Measurements from ENCODE around the gene RIMS4.
"Not testable (repeated sequence)": the region's sequence is repeated elsewhere in the genome, so short reads cannot be mapped to it uniquely, and the experiment has no call there.

The RIMS4 gene

DNA sequence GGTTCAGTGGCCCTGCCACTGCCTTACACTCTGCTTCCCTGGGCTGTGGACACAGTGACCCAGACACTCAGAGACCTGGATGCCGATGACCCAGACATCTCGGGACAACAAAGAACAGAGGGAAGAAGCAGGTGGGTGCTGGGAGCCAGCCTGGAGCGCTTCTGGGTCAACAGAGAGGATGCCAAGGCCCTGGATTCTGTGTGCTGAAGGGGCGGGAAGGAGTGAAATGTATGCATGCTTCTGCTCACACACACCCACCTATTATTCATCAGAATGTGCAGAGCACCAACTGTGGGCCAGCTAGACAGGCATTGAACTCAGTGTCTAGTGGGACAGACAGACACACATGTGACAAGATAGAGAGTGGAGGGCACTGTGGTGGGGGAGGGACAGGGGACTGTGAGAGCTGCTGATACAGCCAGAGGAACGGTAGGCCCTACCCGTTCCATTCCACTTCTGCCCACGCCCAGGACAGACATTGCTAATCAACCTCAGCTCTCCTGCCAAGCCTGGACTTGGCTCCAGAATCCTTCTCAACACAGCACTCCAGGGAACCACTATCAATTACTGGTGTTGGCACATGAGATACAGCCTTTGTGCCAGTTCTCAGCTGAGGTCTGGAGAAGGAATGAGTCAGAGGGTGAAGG lies 44.5 kb downstream of the RIMS4 start:
- H3K9ac ChIP-seq (ENCODE audit: low read length), result no peak overlapping the region
- no peaks in the 10 kb centered on the region for H3F3A ChIP-seq (ENCODE audit: insufficient read depth, low read length)
- H3K4me3 ChIP-seq (ENCODE audit: low read length), result no peak overlapping the region
- H3K4me2 ChIP-seq (ENCODE audit: low read depth, low read length), result no peak overlapping the region
- no peaks in the 10 kb centered on the region for H3K79me2 ChIP-seq (ENCODE audit: low read length)
- no peaks in the 10 kb centered on the region for H4K20me1 ChIP-seq (ENCODE audit: insufficient read depth, low read length)
- no peaks in the 10 kb centered on the region for H3K4me1 ChIP-seq (ENCODE audit: low read length)
- no peak overlapping the region for H3K27ac ChIP-seq (ENCODE audit: low read length)
- H3K27me3 ChIP-seq (replicated peaks; ENCODE audit: insufficient read depth, low read length), result peaks cover 72% of the 10 kb centered on the region
- H2AFZ ChIP-seq (ENCODE audit: low read length), result no peak overlapping the region
- H3K9me2 ChIP-seq (replicated peaks; ENCODE audit: insufficient read depth, low read length), result no peaks in the 10 kb centered on the region
- TF ChIP-seq EZH2phosphoT487 (IDR thresholded peaks at IDR 0.05; ENCODE audit: low read length) (no peak), EZH2 (optimal IDR thresholded peaks at IDR 0.05; ENCODE audit: low read depth, low read length) (no peak)
- TF ChIP-seq, protein P1, sequence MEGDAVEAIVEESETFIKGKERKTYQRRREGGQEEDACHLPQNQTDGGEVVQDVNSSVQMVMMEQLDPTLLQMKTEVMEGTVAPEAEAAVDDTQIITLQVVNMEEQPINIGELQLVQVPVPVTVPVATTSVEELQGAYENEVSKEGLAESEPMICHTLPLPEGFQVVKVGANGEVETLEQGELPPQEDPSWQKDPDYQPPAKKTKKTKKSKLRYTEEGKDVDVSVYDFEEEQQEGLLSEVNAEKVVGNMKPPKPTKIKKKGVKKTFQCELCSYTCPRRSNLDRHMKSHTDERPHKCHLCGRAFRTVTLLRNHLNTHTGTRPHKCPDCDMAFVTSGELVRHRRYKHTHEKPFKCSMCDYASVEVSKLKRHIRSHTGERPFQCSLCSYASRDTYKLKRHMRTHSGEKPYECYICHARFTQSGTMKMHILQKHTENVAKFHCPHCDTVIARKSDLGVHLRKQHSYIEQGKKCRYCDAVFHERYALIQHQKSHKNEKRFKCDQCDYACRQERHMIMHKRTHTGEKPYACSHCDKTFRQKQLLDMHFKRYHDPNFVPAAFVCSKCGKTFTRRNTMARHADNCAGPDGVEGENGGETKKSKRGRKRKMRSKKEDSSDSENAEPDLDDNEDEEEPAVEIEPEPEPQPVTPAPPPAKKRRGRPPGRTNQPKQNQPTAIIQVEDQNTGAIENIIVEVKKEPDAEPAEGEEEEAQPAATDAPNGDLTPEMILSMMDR (IDR thresholded peaks at IDR 0.05; ENCODE audit: low read length), result no peak
- DNase-seq, result no peak
- H3K9me3 ChIP-seq (replicated peaks; ENCODE audit: insufficient read depth, low read length), result no peaks in the 10 kb centered on the region
- H3K36me3 ChIP-seq (replicated peaks; ENCODE audit: insufficient read depth, low read length), result no peaks in the 10 kb centered on the region

DNA sequence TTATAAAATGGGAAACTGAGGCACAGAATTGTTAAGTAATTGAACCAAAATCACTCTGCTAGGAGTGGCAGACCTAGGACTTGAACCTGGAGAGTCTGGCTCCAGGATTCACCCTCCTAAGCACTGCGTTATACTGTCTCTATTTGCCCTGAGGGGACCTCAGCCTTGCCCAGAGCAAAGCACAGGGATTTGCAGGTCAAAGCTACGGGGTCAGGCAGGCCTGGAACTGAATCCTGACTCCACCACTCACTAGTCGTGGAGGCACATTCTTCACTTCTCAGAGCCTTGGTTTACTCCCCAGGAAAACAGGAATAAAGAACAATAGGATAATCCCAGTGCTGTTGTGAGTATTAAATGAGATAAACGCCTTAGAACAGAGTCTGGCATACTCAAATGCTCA lies 45.3 kb downstream of the RIMS4 start:
- Histone ChIP-seq H4K20me1 (ENCODE audit: insufficient read depth, low read length) (no peaks in the 10 kb centered on the region), H3K9ac (ENCODE audit: low read length) (no peak overlapping the region), H3K9me2 (replicated peaks; ENCODE audit: insufficient read depth, low read length) (no peaks in the 10 kb centered on the region), H3K79me2 (ENCODE audit: low read length) (no peaks in the 10 kb centered on the region), H3K4me2 (ENCODE audit: low read depth, low read length) (no peak overlapping the region), H3K9me3 (replicated peaks; ENCODE audit: insufficient read depth, low read length) (no peaks in the 10 kb centered on the region), H3K4me3 (ENCODE audit: low read length) (no peak overlapping the region), H3K36me3 (replicated peaks; ENCODE audit: insufficient read depth, low read length) (no peaks in the 10 kb centered on the region), H2AFZ (ENCODE audit: low read length) (no peak overlapping the region), H3K4me1 (ENCODE audit: low read length) (no peaks in the 10 kb centered on the region), H3K27ac (ENCODE audit: low read length) (no peak overlapping the region), H3F3A (ENCODE audit: insufficient read depth, low read length) (no peaks in the 10 kb centered on the region), H3K27me3 (replicated peaks; ENCODE audit: insufficient read depth, low read length) (peaks cover 71% of the 10 kb centered on the region)
- no peak for DNase-seq
- TF ChIP-seq EZH2 (optimal IDR thresholded peaks at IDR 0.05; ENCODE audit: low read depth, low read length) (no peak), EZH2phosphoT487 (IDR thresholded peaks at IDR 0.05; ENCODE audit: low read length) (no peak)
- TF ChIP-seq, protein P1 (IDR thresholded peaks at IDR 0.05; ENCODE audit: low read length), result no peak

DNA sequence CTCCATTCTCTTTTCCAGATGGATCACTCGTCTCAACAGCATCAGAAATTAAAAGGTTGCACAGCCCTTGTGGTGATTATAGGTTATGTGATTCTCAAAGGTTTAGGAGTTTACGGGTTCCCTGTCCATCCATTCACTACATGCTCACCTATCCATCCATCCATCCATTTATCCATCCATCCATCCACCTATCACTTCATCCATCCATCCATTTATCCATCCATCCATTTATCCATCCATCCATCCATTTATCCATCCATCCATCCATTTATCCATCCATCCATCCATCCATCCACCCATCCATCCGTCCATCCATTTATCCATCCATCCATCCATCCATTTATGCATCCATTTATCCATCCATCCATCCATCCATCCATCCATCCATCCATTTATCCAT lies 46.5 kb downstream of the RIMS4 start:
- H3K4me1 ChIP-seq (ENCODE audit: low read length); H3K9me2 ChIP-seq (replicated peaks; ENCODE audit: insufficient read depth, low read length); H3F3A ChIP-seq (ENCODE audit: insufficient read depth, low read length); H3K36me3 ChIP-seq (replicated peaks; ENCODE audit: insufficient read depth, low read length); H2AFZ ChIP-seq (ENCODE audit: low read length); H3K79me2 ChIP-seq (ENCODE audit: low read length); H3K4me3 ChIP-seq (ENCODE audit: low read length); H3K9ac ChIP-seq (ENCODE audit: low read length); H3K4me2 ChIP-seq (ENCODE audit: low read depth, low read length); H4K20me1 ChIP-seq (ENCODE audit: insufficient read depth, low read length); H3K27ac ChIP-seq (ENCODE audit: low read length); H3K9me3 ChIP-seq (replicated peaks; ENCODE audit: insufficient read depth, low read length); DNase-seq: not testable (repeated sequence)
- peaks cover 71% of the 10 kb centered on the region for H3K27me3 ChIP-seq (replicated peaks; ENCODE audit: insufficient read depth, low read length)

DNA sequence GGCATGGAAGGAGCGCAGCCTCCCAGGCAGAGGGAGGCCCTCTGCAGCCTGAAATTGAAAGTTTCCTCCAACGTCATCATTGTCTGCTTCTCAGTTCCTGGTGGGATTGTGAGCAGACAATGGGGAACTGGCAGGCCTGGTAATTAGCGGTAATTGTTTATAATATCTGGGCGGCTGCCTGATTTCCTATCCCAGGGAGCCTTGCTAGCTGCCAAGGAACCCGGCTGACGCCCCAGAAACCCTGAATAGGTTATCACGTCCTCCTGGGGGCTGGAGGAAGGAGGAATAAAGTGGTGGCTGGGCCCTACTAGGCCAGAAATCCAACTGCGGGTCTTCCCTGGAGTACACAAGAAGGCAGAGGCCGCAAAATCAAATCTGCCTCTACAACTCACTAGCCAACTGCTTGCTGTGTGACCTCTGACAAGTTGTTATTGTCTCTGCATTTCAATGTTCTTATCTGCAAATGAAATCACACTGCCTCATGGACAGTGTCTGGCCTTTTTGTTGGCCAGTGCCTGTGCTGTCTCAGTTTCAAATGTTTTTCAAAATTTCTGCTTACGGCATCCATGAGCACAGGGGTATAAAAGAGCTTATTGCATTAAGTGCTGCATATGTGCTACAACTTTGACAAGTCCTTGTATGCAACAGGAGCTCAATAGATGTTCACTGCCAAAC lies 47.7 kb downstream of the RIMS4 start:
- Histone ChIP-seq H3K4me3 (ENCODE audit: low read length) (no peak overlapping the region), H3F3A (ENCODE audit: insufficient read depth, low read length) (no peaks in the 10 kb centered on the region), H3K4me1 (ENCODE audit: low read length) (no peaks in the 10 kb centered on the region), H3K27ac (ENCODE audit: low read length) (no peak overlapping the region), H3K4me2 (ENCODE audit: low read depth, low read length) (no peak overlapping the region), H3K9me3 (replicated peaks; ENCODE audit: insufficient read depth, low read length) (no peaks in the 10 kb centered on the region), H3K9me2 (replicated peaks; ENCODE audit: insufficient read depth, low read length) (no peaks in the 10 kb centered on the region), H3K27me3 (replicated peaks; ENCODE audit: insufficient read depth, low read length) (peaks cover 72% of the 10 kb centered on the region), H3K79me2 (ENCODE audit: low read length) (no peaks in the 10 kb centered on the region), H4K20me1 (ENCODE audit: insufficient read depth, low read length) (no peaks in the 10 kb centered on the region), H2AFZ (ENCODE audit: low read length) (no peak overlapping the region), H3K9ac (ENCODE audit: low read length) (no peak overlapping the region), H3K36me3 (replicated peaks; ENCODE audit: insufficient read depth, low read length) (no peaks in the 10 kb centered on the region)
- TF ChIP-seq, protein P1 (IDR thresholded peaks at IDR 0.05; ENCODE audit: low read length), result no peak
- TF ChIP-seq EZH2phosphoT487 (IDR thresholded peaks at IDR 0.05; ENCODE audit: low read length) (no peak), EZH2 (optimal IDR thresholded peaks at IDR 0.05; ENCODE audit: low read depth, low read length) (no peak)
- no peak for DNase-seq

Data from MM.1S (cell line).